Spleen (tissue), 11 donors: Measurements from ENCODE around the gene HMCN2. TPM values are rescaled to one million over a fixed set of nuclear protein-coding genes. Genes with fewer than 3 reads are reported as not detected.
"Not testable (repeated sequence)": the region's sequence is repeated elsewhere in the genome, so short reads cannot be mapped to it uniquely, and the experiment has no call there.

ENCODE experiments used
- DNase-seq: peaks from one replicate; pipeline ENCODE4 v3.0.0-alpha.2; 2020
- H3K27ac ChIP-seq, 8 donors: fragments of 200-600 bp; sonication (generic) in 7 of 8; 1 replicate in 4 of 8; 2 replicates in 4 of 8; pipeline versions ENCODE4 v1.5.0 to v1.8.0; 2016 to 2021; ENCODE audit warnings: inconsistent platforms in 4 of 8, mild to moderate bottlenecking in 4 of 8, moderate library complexity in 1 of 8
- H3K27me3 ChIP-seq, 7 donors: fragments of 200-600 bp; sonication (generic) in 6 of 7; replicated peaks in 1 of 7; 1 replicate in 4 of 7; 2 replicates in 3 of 7; pipeline versions ENCODE4 v1.5.0 to v1.8.0; 2016 to 2021; ENCODE audit warnings: inconsistent platforms in 3 of 7, mild to moderate bottlenecking in 1 of 7
- H3K36me3 ChIP-seq, 6 donors: fragments of 200-600 bp; sonication (generic) in 5 of 6; 1 replicate in 4 of 6; 2 replicates in 2 of 6; pipeline versions ENCODE4 v1.5.0 to v1.8.0; 2016 to 2021; ENCODE audit warnings: inconsistent platforms in 2 of 6
- H3K4me1 ChIP-seq, 6 donors: fragments of 200-600 bp; sonication (generic) in 5 of 6; 1 replicate in 3 of 6; 2 replicates in 3 of 6; pipeline versions ENCODE4 v1.5.0 to v1.8.0; 2016 to 2021; ENCODE audit warnings: inconsistent platforms in 3 of 6
- H3K4me3 ChIP-seq, 8 donors: fragments of 200-600 bp; sonication (generic) in 7 of 8; 1 replicate in 4 of 8; 2 replicates in 4 of 8; pipeline versions ENCODE4 v1.5.0 to v1.8.0; 2016 to 2021; ENCODE audit warnings: inconsistent platforms in 4 of 8, mild to moderate bottlenecking in 4 of 8, moderate library complexity in 2 of 8
- H3K9me3 ChIP-seq, 8 donors: fragments of 200-600 bp; sonication (generic) in 7 of 8; 1 replicate in 4 of 8; 2 replicates in 4 of 8; pipeline versions ENCODE4 v1.5.0 to v1.8.0; 2016 to 2021; ENCODE audit warnings: inconsistent platforms in 4 of 8
- POLR2A ChIP-seq, 3 donors: fragments of 450-650 bp; IDR thresholded peaks; one replicate each; pipeline ENCODE4 v1.5.1; 2017; ENCODE audit warnings: antibody characterized with exemption in 3 of 3, mild to moderate bottlenecking in 1 of 3
- POLR2AphosphoS5 ChIP-seq, 3 donors: sonication (generic); formaldehyde crosslinking; IDR thresholded peaks; one replicate each; pipeline ENCODE4 v1.5.1; 2017; ENCODE audit warnings: antibody characterized with exemption in 3 of 3
- WGBS, 5 donors: extraction: QIAGEN DNeasy Blood & Tissue Kit in 3 of 5; methylation state at CpG; one replicate each; pipeline versions ENCODE4 v1.1.5 to v1.1.7; 2013 to 2018; 5-methylcytosine and 5-hydroxymethylcytosine counted together
- intact Hi-C: fragments of 100-400 bp; cut with DNase I; formaldehyde crosslinking; loops from one replicate; pipeline ENCODE4 v1.15.0; 2023; ENCODE audit warnings: low total_unique reads
- polyA plus RNA-seq, 3 donors: library from polyadenylated mRNA; stranded (reverse); fragments of 200-250 nt; gene quantifications; one replicate each; pipeline ENCODE4 v1.2.1, GENCODE V29; 2013
- total RNA-seq, 7 donors: library from RNA; depleted of rRNA in 3 of 7; stranded (reverse); fragments of >200 nt in 3 of 7; fragmentation: NEBNext Ultra II Directional in 4 of 7; extraction: Animal tissue kit (Norgen Biotek cat#: 25700) in 4 of 7; gene quantifications; one replicate each; pipeline versions ENCODE4 v1.1.0 to v1.2.1, GENCODE V29; 2016 to 2021
- TF ChIP-seq, protein P1 (sequence below), 11 experiments: fragments of 200-600 bp in 7 of 11; fragments of 450-650 bp in 4 of 11; sonication (generic) in 4 of 11; IDR thresholded peaks in 8 of 11; conservative IDR thresholded peaks in 3 of 11; 1 replicate in 7 of 11; 2 replicates in 4 of 11; pipeline versions ENCODE4 v1.4.0 to v1.8.0; 2016 to 2021; ENCODE audit warnings: antibody characterized with exemption in 11 of 11, inconsistent platforms in 4 of 11, mild to moderate bottlenecking in 1 of 11
- donor health status: healthy with polysubstance abuse.
- donor health status: DM: no; HTN: no; CAD: no; lungs with moderate emphysema.
- donor health status: DM: no; HTN: no; CAD: no.
- donor health status: Bipolar disorder and iron deficiency.
- donor health status: healthy.
- donor health status: DM: no; HTN: no; CAD: no.
- donor health status: DM: yes; HTN: yes; CAD: no.

HMCN2 gene
- total and polyA plus RNA-seq, 10 donors = 0.09 to 1.9 (median 0.73) TPM

DNA sequence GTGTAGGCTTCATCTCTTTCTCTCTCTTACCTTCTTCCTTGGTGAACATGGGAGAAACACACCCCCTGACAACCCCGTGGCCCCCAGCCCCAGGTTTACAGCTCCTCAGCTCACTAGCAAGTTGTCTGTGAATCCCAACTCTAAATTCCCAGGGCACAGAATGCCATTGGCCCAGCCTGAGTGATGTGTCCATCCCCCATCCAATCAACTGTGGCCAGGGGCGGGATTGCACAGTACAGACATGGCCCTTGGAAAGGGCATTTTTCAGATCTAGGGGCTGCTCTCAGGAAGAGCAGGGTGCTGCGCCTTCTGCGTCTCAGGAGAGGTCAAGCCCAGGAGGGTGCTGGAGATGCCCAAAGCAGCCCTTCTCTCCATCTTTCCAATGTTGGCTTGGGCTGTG is 131.0 kb downstream of the HMCN2 start:
- intact Hi-C loops = no loop called here

DNA sequence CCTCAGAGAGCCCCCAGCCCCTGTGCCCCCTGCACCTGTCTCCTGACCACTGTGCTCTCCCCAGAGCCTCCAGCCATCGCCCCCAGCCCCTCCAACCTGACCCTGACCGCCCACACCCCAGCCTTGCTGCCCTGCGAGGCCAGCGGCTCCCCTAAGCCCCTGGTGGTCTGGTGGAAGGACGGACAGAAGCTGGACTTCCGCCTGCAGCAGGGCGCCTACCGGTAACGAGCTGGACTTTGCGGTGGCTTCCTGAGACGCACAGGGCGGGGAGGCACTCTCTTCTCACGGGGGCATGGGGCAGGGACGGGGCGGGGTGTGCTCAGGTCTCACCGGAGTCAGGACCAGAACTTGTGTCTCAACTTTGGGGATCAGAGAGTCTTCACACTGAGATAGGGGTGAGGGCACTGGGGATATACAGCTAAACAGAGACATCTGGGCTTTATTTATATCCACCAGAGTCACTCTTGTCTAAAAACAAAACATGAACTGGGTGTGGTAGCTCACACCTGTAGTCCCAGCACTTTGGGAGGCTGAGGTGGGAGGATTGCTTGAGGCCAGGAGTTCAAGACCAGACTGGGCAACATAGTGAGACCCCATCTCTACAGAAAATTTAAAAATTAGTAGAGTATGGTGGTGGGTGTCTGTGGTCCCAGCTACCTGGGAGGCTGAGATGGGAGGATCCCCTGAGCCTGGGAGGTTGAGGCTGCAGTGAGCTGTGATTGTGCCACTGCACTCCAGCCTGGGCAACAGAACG is 133.1 kb downstream of the HMCN2 start:
- intact Hi-C loops = no loop called here
- no peaks in the 10 kb centered on the region for H3K9me3 ChIP-seq
- no peak overlapping the region for H3K27ac ChIP-seq
- H3K27me3 ChIP-seq = peaks cover 0 to 41% (median 0%) of the 10 kb centered on the region in 7 donors
- DNase-seq = no peak
- no peak for TF ChIP-seq POLR2A (IDR thresholded peaks at IDR 0.05)
- TF ChIP-seq, protein P1, sequence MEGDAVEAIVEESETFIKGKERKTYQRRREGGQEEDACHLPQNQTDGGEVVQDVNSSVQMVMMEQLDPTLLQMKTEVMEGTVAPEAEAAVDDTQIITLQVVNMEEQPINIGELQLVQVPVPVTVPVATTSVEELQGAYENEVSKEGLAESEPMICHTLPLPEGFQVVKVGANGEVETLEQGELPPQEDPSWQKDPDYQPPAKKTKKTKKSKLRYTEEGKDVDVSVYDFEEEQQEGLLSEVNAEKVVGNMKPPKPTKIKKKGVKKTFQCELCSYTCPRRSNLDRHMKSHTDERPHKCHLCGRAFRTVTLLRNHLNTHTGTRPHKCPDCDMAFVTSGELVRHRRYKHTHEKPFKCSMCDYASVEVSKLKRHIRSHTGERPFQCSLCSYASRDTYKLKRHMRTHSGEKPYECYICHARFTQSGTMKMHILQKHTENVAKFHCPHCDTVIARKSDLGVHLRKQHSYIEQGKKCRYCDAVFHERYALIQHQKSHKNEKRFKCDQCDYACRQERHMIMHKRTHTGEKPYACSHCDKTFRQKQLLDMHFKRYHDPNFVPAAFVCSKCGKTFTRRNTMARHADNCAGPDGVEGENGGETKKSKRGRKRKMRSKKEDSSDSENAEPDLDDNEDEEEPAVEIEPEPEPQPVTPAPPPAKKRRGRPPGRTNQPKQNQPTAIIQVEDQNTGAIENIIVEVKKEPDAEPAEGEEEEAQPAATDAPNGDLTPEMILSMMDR (IDR thresholded peaks at IDR 0.05 in 8 of 11, conservative IDR thresholded peaks at IDR 0.05 in 3 of 11) = no peak
- no peak for TF ChIP-seq POLR2AphosphoS5 (IDR thresholded peaks at IDR 0.05)
- 71 to 81% (median 77%) methylated on average over 15 to 17 of the region's 17 CpGs for WGBS, 5 donors
- no peaks in the 10 kb centered on the region for H3K36me3 ChIP-seq
- no peak overlapping the region for H3K4me3 ChIP-seq
- H3K4me1 ChIP-seq = no peaks in the 10 kb centered on the region

More for the DNA sequence above, 131.0 kb downstream of the HMCN2 start:
- WGBS, 5 donors = 92 to 96% (median 96%) methylated on average over 4 of the region's 4 CpGs
- H3K27me3 ChIP-seq = peaks cover 0 to 47% (median 0%) of the 10 kb centered on the region in 7 donors
- no peak overlapping the region for H3K27ac ChIP-seq
- no peaks in the 10 kb centered on the region for H3K4me1 ChIP-seq
- no peaks in the 10 kb centered on the region for H3K36me3 ChIP-seq
- TF ChIP-seq, protein P1 (IDR thresholded peaks at IDR 0.05 in 8 of 11, conservative IDR thresholded peaks at IDR 0.05 in 3 of 11) = no peak
- TF ChIP-seq POLR2A (IDR thresholded peaks at IDR 0.05) (no peak), POLR2AphosphoS5 (IDR thresholded peaks at IDR 0.05) (no peak)
- no peaks in the 10 kb centered on the region for H3K9me3 ChIP-seq
- no peak for DNase-seq
- H3K4me3 ChIP-seq = no peak overlapping the region

DNA sequence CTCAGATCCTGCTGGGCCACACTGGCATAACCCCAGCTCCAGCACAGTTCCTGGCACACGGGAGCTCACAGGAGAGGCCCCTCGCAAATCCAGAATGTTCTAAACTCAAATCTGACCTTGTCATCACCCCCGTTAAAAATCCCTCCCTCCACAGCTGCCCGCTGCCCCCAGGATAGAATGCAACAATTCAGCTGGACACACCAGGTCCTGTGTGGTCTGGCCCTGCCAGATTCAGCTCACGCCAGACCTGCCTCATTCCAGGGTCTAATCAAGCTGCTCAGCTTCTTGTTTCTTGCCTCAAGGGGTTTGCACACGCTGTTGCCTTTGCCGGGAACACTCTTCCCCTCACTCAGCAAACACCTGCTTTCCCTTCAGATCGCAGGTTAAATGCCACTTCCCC is 134.2 kb downstream of the HMCN2 start:
- no peak for DNase-seq
- no peaks in the 10 kb centered on the region for H3K9me3 ChIP-seq
- no peaks in the 10 kb centered on the region for H3K4me1 ChIP-seq
- peaks cover 0 to 36% (median 0%) of the 10 kb centered on the region in 7 donors for H3K27me3 ChIP-seq
- no peak overlapping the region for H3K27ac ChIP-seq
- TF ChIP-seq POLR2A (IDR thresholded peaks at IDR 0.05) = no peak
- no peak for TF ChIP-seq POLR2AphosphoS5 (IDR thresholded peaks at IDR 0.05)
- TF ChIP-seq, protein P1 (IDR thresholded peaks at IDR 0.05 in 8 of 11, conservative IDR thresholded peaks at IDR 0.05 in 3 of 11) = no peak
- intact Hi-C loops = no loop called here
- no peaks in the 10 kb centered on the region for H3K36me3 ChIP-seq
- 69 to 83% (median 76%) methylated on average over 8 of the region's 8 CpGs for WGBS, 5 donors
- no peak overlapping the region for H3K4me3 ChIP-seq

DNA sequence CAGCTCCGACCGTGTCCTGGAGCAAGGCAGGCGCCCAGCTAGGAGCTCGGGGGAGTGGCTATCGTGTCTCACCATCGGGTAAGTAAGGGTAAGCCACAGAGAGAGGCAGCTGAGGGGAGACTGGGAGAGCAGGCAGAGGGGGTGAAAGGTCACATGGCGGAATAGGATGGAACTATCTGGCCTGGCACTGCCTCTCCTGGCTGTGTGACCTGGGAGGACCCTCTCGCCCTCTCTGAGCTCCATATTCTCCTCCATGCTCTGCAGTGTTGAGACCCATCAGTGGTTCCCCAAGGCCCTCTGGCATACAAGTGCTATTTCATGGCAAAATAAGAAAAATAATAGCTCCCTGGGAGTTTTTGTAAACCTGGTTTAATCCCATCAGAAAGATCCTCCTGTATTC is 135.3 kb downstream of the HMCN2 start:
- peaks cover 0 to 32% (median 0%) of the 10 kb centered on the region in 7 donors for H3K27me3 ChIP-seq
- no peaks in the 10 kb centered on the region for H3K9me3 ChIP-seq
- H3K4me1 ChIP-seq = no peaks in the 10 kb centered on the region
- 88 to 96% (median 92%) methylated on average over 7 to 8 of the region's 8 CpGs for WGBS, 5 donors
- intact Hi-C loops = no loop called here
- H3K4me3 ChIP-seq = no peak overlapping the region
- DNase-seq = no peak
- TF ChIP-seq, protein P1 (IDR thresholded peaks at IDR 0.05 in 8 of 11, conservative IDR thresholded peaks at IDR 0.05 in 3 of 11) = no peak
- no peak overlapping the region for H3K27ac ChIP-seq
- H3K36me3 ChIP-seq = no peaks in the 10 kb centered on the region

DNA sequence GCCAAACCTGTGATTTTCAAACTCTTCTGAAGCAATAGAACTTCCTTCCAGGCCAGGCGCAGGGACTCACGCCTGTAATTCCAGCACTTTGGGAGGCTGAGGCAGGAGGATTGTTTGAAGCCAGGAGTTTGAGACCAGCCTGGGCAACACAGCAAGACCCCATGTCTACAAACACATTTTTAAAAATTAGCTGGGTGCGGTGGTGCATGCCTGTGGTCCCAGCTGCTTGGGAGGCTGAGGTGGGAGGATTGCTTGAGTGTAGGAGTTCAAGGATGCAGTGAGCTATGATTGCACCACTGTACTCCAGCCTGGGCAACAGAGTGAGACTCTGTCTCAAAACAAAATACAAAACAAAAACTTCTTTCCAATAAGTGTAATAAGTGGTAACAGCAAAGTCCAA is 136.2 kb downstream of the HMCN2 start:
- intact Hi-C loops, H3K27ac ChIP-seq, H3K4me1 ChIP-seq, H3K4me3 ChIP-seq, H3K36me3 ChIP-seq, DNase-seq, H3K9me3 ChIP-seq: not testable (repeated sequence)
- peaks cover 0 to 32% (median 0%) of the 10 kb centered on the region in 7 donors for H3K27me3 ChIP-seq
- WGBS, 5 donors = 77 to 93% (median 90%) methylated on average over 3 of the region's 3 CpGs
